H1 (cell line): ENCODE measurements around the gene C14orf132. TPM values are rescaled to one million over a fixed set of nuclear protein-coding genes. Genes with fewer than 3 reads are reported as not detected.

Source experiments
- CTCF ChIA-PET: fragments of 300-600 bp; sonication (Branson Sonifier 250); formaldehyde crosslinking; loops from one replicate; lab custom pipeline; 2021; ENCODE audit not compliant: partially characterized antibody; lab: Charles Lee
- POLR2A ChIA-PET: fragments of 300-600 bp; sonication (Branson Sonifier 250); formaldehyde crosslinking; loops from one replicate; lab custom pipeline; 2021; ENCODE audit warnings: inconsistent platforms; ENCODE audit not compliant: partially characterized antibody; lab: Charles Lee
- DNase-seq, 2 experiments: peaks; one replicate each; pipeline versions ENCODE4 v3.0.0 to v3.0.0-alpha.2; 2010 to 2022; ENCODE audit warnings: low spot score in 2 of 2, low read depth in 1 of 2, mixed read lengths in 1 of 2
- FAIRE-seq: peaks from 2 replicates; lab custom pipeline; 2011; peaks lifted over from hg19 to GRCh38; lab: Jason Lieb, UNC
- H2AFZ ChIP-seq: 2 replicates; pipeline ENCODE4 v1.8.1; 2012; ENCODE audit warnings: low read length, inconsistent platforms
- H2AK5ac ChIP-seq: 2 replicates; pipeline ENCODE4 v1.6.1; 2013; ENCODE audit warnings: low read depth, low read length
- H2BK120ac ChIP-seq: replicated peaks from 2 replicates; pipeline ENCODE3; 2013; ENCODE audit warnings: low read depth, low read length, inconsistent platforms
- H2BK12ac ChIP-seq: 2 replicates; pipeline ENCODE4 v1.6.1; 2013; ENCODE audit warnings: low read depth, low read length
- H2BK15ac ChIP-seq: 2 replicates; pipeline ENCODE4 v1.6.1; 2013; ENCODE audit warnings: low read length
- H2BK20ac ChIP-seq: 2 replicates; pipeline ENCODE4 v1.6.1; 2013; ENCODE audit warnings: low read length
- H2BK5ac ChIP-seq: 2 replicates; pipeline ENCODE4 v1.6.1; 2013; ENCODE audit warnings: low read depth, low read length
- H3K14ac ChIP-seq: 2 replicates; pipeline ENCODE4 v1.6.1; 2013; ENCODE audit warnings: inconsistent platforms; ENCODE audit not compliant: insufficient read length
- H3K18ac ChIP-seq: 2 replicates; pipeline ENCODE4 v1.6.1; 2013; ENCODE audit warnings: low read length; ENCODE audit errors: extremely low read depth
- H3K23ac ChIP-seq: 2 replicates; pipeline ENCODE4 v1.6.1; 2013; ENCODE audit warnings: inconsistent platforms; ENCODE audit not compliant: insufficient read length
- H3K23me2 ChIP-seq: 2 replicates; pipeline ENCODE4 v1.6.1; 2013; ENCODE audit warnings: low read depth, low read length
- H3K27ac ChIP-seq: 2 replicates; pipeline ENCODE4 v1.6.1; 2011; ENCODE audit warnings: low read depth, low read length, inconsistent platforms
- H3K27me3 ChIP-seq, 4 experiments: replicated peaks in 1 of 4; 1 replicate in 1 of 4; 2 replicates in 3 of 4; pipeline versions ENCODE4 v1.6.1 to v1.8.1; 2011 to 2013; ENCODE audit warnings: low read length in 3 of 4, mild to moderate bottlenecking in 3 of 4, inconsistent platforms in 2 of 4, mixed read lengths in 2 of 4, moderate library complexity in 1 of 4; ENCODE audit not compliant: control insufficient read depth in 3 of 4, insufficient read depth in 3 of 4; ENCODE audit errors: extremely low read depth in 1 of 4
- H3K36me3 ChIP-seq, 4 experiments: 2 replicates each; pipeline versions ENCODE4 v1.6.1 to v1.8.1; 2011 to 2013; ENCODE audit warnings: mild to moderate bottlenecking in 4 of 4, low read length in 3 of 4, moderate library complexity in 2 of 4, control low read depth in 1 of 4, inconsistent platforms in 1 of 4; ENCODE audit not compliant: insufficient read depth in 4 of 4, control insufficient read depth in 2 of 4
- H3K4ac ChIP-seq: replicated peaks from 2 replicates; pipeline ENCODE3; 2013; ENCODE audit warnings: low read length, low read depth, mixed read lengths, inconsistent platforms; ENCODE audit not compliant: insufficient read length
- H3K4me1 ChIP-seq, 4 experiments: replicated peaks in 1 of 4; 1 replicate in 1 of 4; 2 replicates in 3 of 4; pipeline versions ENCODE4 v1.6.1 to v1.8.1; 2011 to 2013; ENCODE audit warnings: low read length in 3 of 4, inconsistent platforms in 2 of 4, mixed read lengths in 1 of 4; ENCODE audit not compliant: insufficient read depth in 4 of 4, control insufficient read depth in 3 of 4
- H3K4me2 ChIP-seq, 2 experiments: 2 replicates each; pipeline versions ENCODE4 v1.6.1 to v1.8.1; 2011 to 2013; ENCODE audit warnings: low read depth in 2 of 2, low read length in 2 of 2, control low read depth in 1 of 2, inconsistent platforms in 1 of 2, mild to moderate bottlenecking in 1 of 2; ENCODE audit not compliant: insufficient read depth in 1 of 2
- H3K4me3 ChIP-seq, 4 experiments: fragments of 200-600, 300-600 bp in 1 of 4; sonication (generic), shearing (Covaris generic), sonication (Bioruptor Twin) in 1 of 4; 2 replicates each; pipeline versions ENCODE4 v1.5.1 to v1.8.1; 2011 to 2016; ENCODE audit warnings: low read length in 4 of 4, low read depth in 3 of 4, control low read depth in 2 of 4, inconsistent platforms in 2 of 4, mild to moderate bottlenecking in 2 of 4, mixed read lengths in 1 of 4, moderate library complexity in 1 of 4; ENCODE audit not compliant: insufficient read depth in 2 of 4; ENCODE audit errors: extremely low read depth in 1 of 4
- H3K56ac ChIP-seq: replicated peaks from 2 replicates; pipeline ENCODE3; 2013; ENCODE audit warnings: low read depth, mild to moderate bottlenecking, mixed read lengths, low read length, inconsistent platforms; ENCODE audit not compliant: insufficient read length
- H3K79me1 ChIP-seq: 2 replicates; pipeline ENCODE4 v1.6.1; 2013; ENCODE audit warnings: low read depth, low read length, control low read depth
- H3K79me2 ChIP-seq, 2 experiments: 2 replicates each; pipeline versions ENCODE4 v1.6.1 to v1.8.1; 2012 to 2013; ENCODE audit warnings: low read length in 2 of 2, mild to moderate bottlenecking in 2 of 2, inconsistent platforms in 1 of 2; ENCODE audit not compliant: insufficient read depth in 2 of 2, control insufficient read depth in 1 of 2
- H3K9ac ChIP-seq, 4 experiments: replicated peaks in 1 of 4; 1 replicate in 1 of 4; 2 replicates in 3 of 4; pipeline versions ENCODE4 v1.6.1 to v1.8.1; 2011 to 2013; ENCODE audit warnings: low read depth in 3 of 4, low read length in 3 of 4, control low read depth in 2 of 4, mild to moderate bottlenecking in 2 of 4, moderate library complexity in 2 of 4, inconsistent platforms in 1 of 4; ENCODE audit errors: extremely low read depth in 1 of 4
- H3K9me3 ChIP-seq, 2 experiments: 2 replicates each; pipeline versions ENCODE4 v1.6.1 to v1.8.1; 2012 to 2013; ENCODE audit warnings: mild to moderate bottlenecking in 2 of 2, moderate library complexity in 2 of 2, control low read depth in 1 of 2, inconsistent platforms in 1 of 2, low read depth in 1 of 2, low read length in 1 of 2, mixed read lengths in 1 of 2; ENCODE audit not compliant: insufficient read depth in 2 of 2
- H4K20me1 ChIP-seq, 2 experiments: replicated peaks in 1 of 2; 2 replicates each; pipeline versions ENCODE3 to v1.8.1; 2011 to 2013; ENCODE audit warnings: inconsistent platforms in 2 of 2, low read length in 2 of 2, mild to moderate bottlenecking in 1 of 2; ENCODE audit not compliant: insufficient read depth in 2 of 2, control insufficient read depth in 1 of 2
- H4K5ac ChIP-seq: 2 replicates; pipeline ENCODE4 v1.6.1; 2013; ENCODE audit warnings: low read length, low read depth, mixed read lengths, inconsistent platforms; ENCODE audit not compliant: insufficient read length
- H4K8ac ChIP-seq: 2 replicates; pipeline ENCODE4 v1.8.0; 2013; ENCODE audit warnings: mild to moderate bottlenecking, moderate library complexity, low read length, inconsistent platforms; ENCODE audit not compliant: insufficient read depth; ENCODE audit errors: extremely low read depth
- H4K91ac ChIP-seq: replicated peaks from 2 replicates; pipeline ENCODE3; 2013; ENCODE audit warnings: low read length, mixed read lengths, inconsistent platforms; ENCODE audit not compliant: insufficient read length
- ATF2 ChIP-seq: IDR thresholded peaks from 2 replicates; pipeline ENCODE4 v1.6.1; 2012; ENCODE audit warnings: low read length, inconsistent platforms
- BRCA1 ChIP-seq: IDR thresholded peaks from 2 replicates; pipeline ENCODE4 v1.6.1; 2012; ENCODE audit warnings: low read depth, low read length, improper control_type of control experiment
- CBX5 ChIP-seq: fragments of 300-800, 300-1000 bp; sonication (generic); IDR thresholded peaks from 2 replicates; pipeline ENCODE4 v1.7.1; 2016; ENCODE audit warnings: antibody characterized with exemption, low read length, low read depth
- CTBP2 ChIP-seq: IDR thresholded peaks from 2 replicates; pipeline ENCODE4 v1.7.0; 2011; ENCODE audit warnings: borderline replicate concordance, mild to moderate bottlenecking, moderate library complexity, mixed read lengths, low read length; ENCODE audit not compliant: insufficient read depth, insufficient read length
- EZH2 ChIP-seq: fragments of 200-600 bp; sonication (generic); IDR thresholded peaks from 2 replicates; pipeline ENCODE4 v1.7.1; 2012; ENCODE audit warnings: low read depth, mild to moderate bottlenecking, moderate library complexity, low read length, inconsistent platforms; ENCODE audit not compliant: severe bottlenecking
- NANOG ChIP-seq: IDR thresholded peaks from 2 replicates; pipeline ENCODE4 v1.6.1; 2011; ENCODE audit warnings: low read length, low read depth, mild to moderate bottlenecking, inconsistent platforms; ENCODE audit not compliant: insufficient read depth, poor library complexity, severe bottlenecking
- SUZ12 ChIP-seq: fragments of 200-600 bp; sonication (generic); IDR thresholded peaks from 2 replicates; pipeline ENCODE4 v1.6.1; 2012; ENCODE audit warnings: mild to moderate bottlenecking, inconsistent platforms, low read length, moderate library complexity, mixed read lengths
- TBP ChIP-seq: IDR thresholded peaks from 2 replicates; pipeline ENCODE4 v1.6.1; 2011; ENCODE audit warnings: low read depth, low read length, improper control_type of control experiment
- USF2 ChIP-seq: IDR thresholded peaks from 2 replicates; pipeline ENCODE4 v1.6.1; 2011; ENCODE audit warnings: low read length, improper control_type of control experiment
- WGBS, 2 experiments: shearing (Covaris generic) in 1 of 2; methylation state at CpG; one replicate each; pipeline versions ENCODE4 v1.1.6 to v1.1.7; 2013 to 2015; ENCODE audit warnings: low lambda C conversion rate in 2 of 2, mixed read lengths in 2 of 2, inconsistent platforms in 1 of 2, low coverage in 1 of 2, missing lambda C conversion rate in 1 of 2; ENCODE audit not compliant: insufficient replicate concordance in 2 of 2, insufficient coverage in 1 of 2, insufficient read length in 1 of 2; ENCODE audit errors: extremely low coverage in 1 of 2, missing lambda C conversion rate in 1 of 2; 5-methylcytosine and 5-hydroxymethylcytosine counted together
- polyA plus RNA-seq, 7 experiments: library from polyadenylated mRNA; depleted of rRNA in 3 of 7; stranded (reverse) in 5 of 7; unstranded in 2 of 7; fragments of >200 nt in 5 of 7; fragments of 200-250 nt in 2 of 7; gene quantifications; 1 replicate in 5 of 7; 2 replicates in 1 of 7; 4 replicates in 1 of 7; pipeline versions ENCODE4 v1.2.1 to v1.2.3, GENCODE V29; 2011 to 2013; ENCODE audit warnings: missing spikeins in 2 of 7, mixed read lengths in 2 of 7
- total RNA-seq: library from RNA; stranded (reverse); fragmentation: NEBNext Ultra II Directional; extraction: Animal tissue kit (Norgen Biotek cat#: 25700); gene quantifications from 2 replicates; pipeline ENCODE4 v1.2.1, GENCODE V29; 2021

The C14orf132 gene
- total and polyA plus RNA-seq, 2 of the 8 experiments (the other 6 are each of a cell fraction or from before 2014, with no cell fraction given) = 11.7 to 32.5 TPM

GRCh38 chr14:96030108-96030760, 8.9 kb upstream of the C14orf132 start:
- ChIA-PET POLR2A (no interaction called here), CTCF (interaction anchor here (0.8 to 2.0 kb wide), 6 partner anchors 8 to 218 kb away, joined by 3 to 9 read pairs (median 4); partner anchors contain the start of gene C14orf132)
- Histone ChIP-seq H2BK20ac (no peak overlapping the region; the same call in 1 of the 2 replicates), H3K18ac (no peak overlapping the region), H3K79me1 (no peaks in the 10 kb centered on the region), H3K9ac (no peak overlapping the region), H4K91ac (no peak overlapping the region), H3K56ac (no peak overlapping the region), H3K4me2 (no peak overlapping the region), H2BK120ac (no peak overlapping the region), H3K23me2 (no peaks in the 10 kb centered on the region), H3K23ac (no peak overlapping the region), H2BK12ac (no peak overlapping the region), H3K4me3 (no peak overlapping the region), H4K5ac (no peak overlapping the region), H3K79me2 (no peaks in the 10 kb centered on the region), H4K8ac (peak overlapping the region; percentile 26; the same call in 1 of the 2 replicates), H2BK5ac (no peak overlapping the region), H3K27me3 (no peaks in the 10 kb centered on the region; a peak in 1 of 7 replicates), H3K4ac (no peak overlapping the region), H3K36me3 (no peaks in the 10 kb centered on the region), H2AK5ac (no peak overlapping the region), H2BK15ac (0 out of 2 replicates have a peak overlapping the region, but pooled peaks have one; percentile 1), H2AFZ (no peak overlapping the region), H3K9me3 (no peaks in the 10 kb centered on the region), H3K14ac (no peak overlapping the region), H4K20me1 (no peaks in the 10 kb centered on the region), H3K4me1 (no peaks in the 10 kb centered on the region; a peak in 1 of 7 replicates), H3K27ac (no peak overlapping the region)
- DNase-seq (no peak), FAIRE-seq (no peak)
- 85% methylated on average over 11 of the region's 11 CpGs; no CpG with 5 or more reads in 1 of the 2 experiments for WGBS, 2 experiments
- no peak for TF ChIP-seq BRCA1
- no peak for TF ChIP-seq CBX5
- TF ChIP-seq TBP = no peak
- no peak for TF ChIP-seq CTBP2
- no peak for TF ChIP-seq NANOG
- TF ChIP-seq EZH2 = no peak
- TF ChIP-seq ATF2 = no peak
- TF ChIP-seq USF2 = no peak
- TF ChIP-seq SUZ12 = no peak
